Measurements from ENCODE around the gene STYXL2.

DNA sequence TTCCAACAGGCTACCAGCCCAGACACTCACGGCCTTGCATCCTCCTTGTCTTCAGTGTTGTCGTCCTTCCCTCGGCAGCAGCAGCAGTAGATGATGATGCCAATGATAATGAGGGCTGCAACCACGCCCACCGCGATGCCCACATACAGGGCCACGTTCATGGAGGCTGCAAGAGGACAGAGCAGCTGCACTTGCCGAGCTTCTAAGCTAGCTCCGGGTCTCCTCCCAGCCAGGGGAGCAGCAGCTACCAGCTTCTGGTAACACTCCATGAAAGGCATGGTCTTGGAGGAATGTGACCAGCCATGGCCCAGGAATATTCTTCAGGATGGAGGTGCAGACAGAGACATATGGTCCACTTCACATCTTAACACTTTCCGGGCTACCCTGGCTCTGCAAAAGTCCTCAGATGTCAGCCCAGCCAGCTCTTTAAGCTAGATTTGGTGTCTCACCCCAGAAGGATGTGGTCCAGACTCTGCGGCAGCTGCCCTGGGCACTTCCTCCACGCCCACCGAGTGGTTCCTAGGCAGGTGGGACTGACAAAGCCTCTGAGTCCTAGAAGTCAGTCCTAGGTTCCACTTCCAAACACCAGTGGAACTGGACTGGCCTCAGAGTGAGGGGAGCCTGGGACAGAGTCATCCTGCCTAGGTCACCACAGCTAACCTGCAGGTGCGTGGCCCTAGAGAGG is 38.8 kb upstream of the STYXL2 start:
- TF ChIP-seq, protein P1, sequence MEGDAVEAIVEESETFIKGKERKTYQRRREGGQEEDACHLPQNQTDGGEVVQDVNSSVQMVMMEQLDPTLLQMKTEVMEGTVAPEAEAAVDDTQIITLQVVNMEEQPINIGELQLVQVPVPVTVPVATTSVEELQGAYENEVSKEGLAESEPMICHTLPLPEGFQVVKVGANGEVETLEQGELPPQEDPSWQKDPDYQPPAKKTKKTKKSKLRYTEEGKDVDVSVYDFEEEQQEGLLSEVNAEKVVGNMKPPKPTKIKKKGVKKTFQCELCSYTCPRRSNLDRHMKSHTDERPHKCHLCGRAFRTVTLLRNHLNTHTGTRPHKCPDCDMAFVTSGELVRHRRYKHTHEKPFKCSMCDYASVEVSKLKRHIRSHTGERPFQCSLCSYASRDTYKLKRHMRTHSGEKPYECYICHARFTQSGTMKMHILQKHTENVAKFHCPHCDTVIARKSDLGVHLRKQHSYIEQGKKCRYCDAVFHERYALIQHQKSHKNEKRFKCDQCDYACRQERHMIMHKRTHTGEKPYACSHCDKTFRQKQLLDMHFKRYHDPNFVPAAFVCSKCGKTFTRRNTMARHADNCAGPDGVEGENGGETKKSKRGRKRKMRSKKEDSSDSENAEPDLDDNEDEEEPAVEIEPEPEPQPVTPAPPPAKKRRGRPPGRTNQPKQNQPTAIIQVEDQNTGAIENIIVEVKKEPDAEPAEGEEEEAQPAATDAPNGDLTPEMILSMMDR (IDR thresholded peaks at IDR 0.05; ENCODE audit: low read length): no peak
- TF ChIP-seq EZH2phosphoT487 (IDR thresholded peaks at IDR 0.05; ENCODE audit: low read length): no peak

All from MM.1S (cell line).